ENCODE results near the gene NUP210.

The NUP210 gene

GRCh38 chr3:13318626-13319470, 101.3 kb downstream of the NUP210 start:
- DNase-seq = no peak

DNA sequence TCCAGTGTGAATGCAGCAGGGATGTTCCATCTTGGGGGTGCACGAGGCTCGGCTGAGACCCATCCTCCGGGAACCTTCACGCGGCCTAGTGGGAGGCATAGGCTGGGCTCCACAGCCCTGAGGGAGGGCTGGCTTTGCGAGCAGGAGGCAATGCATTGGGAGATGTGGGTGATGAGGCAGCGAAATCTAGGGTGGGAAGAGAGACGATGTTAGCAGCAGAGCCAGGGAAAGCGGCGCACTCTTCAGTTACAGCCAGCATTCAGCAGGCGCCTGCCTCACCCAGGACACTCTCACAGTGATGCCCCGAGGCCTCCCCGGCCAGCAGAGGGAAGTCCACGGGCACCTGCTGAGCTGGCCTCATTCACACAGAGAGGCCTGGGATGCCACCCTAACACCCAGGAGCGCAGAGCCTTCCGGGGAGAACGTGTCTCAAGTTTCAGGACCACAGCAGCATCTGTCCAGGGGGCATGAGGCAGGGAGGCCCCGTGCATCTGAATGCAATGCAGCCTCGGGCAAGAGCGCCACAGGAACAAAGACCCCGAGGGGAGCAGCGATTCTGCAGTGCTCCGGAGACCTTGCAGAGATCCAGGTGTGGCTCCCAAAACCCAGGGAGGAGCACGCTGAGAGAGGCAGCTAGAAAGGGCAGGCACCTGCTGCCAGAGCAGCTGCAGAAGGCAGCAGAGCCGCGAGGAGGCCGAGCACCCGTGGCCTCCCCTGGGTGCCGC, 102.4 kb downstream of the NUP210 start:
- DNase-seq = no peak

DNA sequence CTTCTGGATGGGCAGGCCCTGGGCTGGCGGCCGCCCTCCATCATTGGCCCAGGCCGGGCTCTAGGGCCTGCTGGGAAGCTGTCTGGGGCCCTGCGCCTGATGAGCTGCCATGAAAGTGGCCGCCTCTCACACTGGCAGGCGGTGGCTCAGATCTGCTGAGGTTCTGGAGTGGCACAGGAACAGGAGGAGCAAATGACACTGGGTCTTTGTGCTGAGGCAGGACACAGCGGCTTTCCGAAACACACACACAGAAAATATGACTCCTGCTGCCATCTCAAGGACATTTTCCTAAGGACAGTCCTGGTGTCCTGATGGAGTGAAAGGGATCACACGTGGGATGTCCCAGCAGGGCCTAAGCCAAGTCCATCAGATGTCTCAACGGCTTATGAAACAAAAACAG, 103.5 kb downstream of the NUP210 start:
- DNase-seq = no peak

- DNase-seq = no peak
Observed at GRCh38 chr3:13314877-13315276, 105.2 kb downstream of the NUP210 start.

DNA sequence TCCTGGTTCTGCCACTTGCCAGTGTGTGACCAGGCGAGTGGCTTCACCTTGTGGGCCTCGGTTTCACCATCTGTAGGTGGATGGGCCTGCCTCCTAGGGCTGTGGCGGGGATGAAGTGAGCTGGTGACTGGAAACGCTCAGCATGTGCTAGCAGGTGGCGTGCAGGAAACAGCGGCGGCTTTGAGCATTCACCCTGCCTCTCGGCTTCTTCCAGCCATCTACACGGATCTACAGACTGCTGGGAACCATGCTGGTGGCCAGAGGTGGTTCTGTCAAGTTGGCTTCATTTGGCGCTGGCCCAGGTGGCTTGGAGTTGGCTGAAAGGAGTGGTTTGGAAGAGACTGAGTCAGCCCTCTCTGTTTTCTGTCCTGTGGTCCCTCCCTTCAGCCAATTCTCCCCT, 106.3 kb downstream of the NUP210 start:
- no peak for DNase-seq

- no peak for DNase-seq
Observed at GRCh38 chr3:13309004-13309403, 111.1 kb downstream of the NUP210 start.

GRCh38 chr3:13308380-13308801, 111.7 kb downstream of the NUP210 start:
- DNase-seq = peak; percentile 23

- no peak for DNase-seq
Observed at GRCh38 chr3:13307041-13307440, 113.1 kb downstream of the NUP210 start.

GRCh38 chr3:13305623-13306022, 114.5 kb downstream of the NUP210 start:
- DNase-seq = no peak

DNA sequence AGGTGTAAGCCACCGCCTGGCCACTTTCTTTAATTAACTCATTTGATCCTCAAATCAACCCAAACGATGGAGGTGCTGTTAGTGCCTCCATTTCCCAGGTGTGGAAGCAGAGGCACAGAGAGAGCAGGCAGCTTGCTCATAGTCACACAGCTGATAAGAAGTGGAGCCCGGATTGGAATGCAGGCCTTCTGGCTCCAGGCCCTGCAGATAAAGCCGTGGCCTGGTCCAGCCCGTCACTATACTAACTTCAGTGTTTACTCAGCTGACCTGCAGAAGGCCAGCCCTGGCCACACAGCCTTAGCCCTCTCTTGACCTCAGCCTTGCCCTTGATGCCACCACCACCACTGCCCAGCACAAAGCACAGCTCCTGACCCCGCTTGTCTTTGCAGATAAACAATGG, 116.7 kb downstream of the NUP210 start:
- no peak for DNase-seq

DNA sequence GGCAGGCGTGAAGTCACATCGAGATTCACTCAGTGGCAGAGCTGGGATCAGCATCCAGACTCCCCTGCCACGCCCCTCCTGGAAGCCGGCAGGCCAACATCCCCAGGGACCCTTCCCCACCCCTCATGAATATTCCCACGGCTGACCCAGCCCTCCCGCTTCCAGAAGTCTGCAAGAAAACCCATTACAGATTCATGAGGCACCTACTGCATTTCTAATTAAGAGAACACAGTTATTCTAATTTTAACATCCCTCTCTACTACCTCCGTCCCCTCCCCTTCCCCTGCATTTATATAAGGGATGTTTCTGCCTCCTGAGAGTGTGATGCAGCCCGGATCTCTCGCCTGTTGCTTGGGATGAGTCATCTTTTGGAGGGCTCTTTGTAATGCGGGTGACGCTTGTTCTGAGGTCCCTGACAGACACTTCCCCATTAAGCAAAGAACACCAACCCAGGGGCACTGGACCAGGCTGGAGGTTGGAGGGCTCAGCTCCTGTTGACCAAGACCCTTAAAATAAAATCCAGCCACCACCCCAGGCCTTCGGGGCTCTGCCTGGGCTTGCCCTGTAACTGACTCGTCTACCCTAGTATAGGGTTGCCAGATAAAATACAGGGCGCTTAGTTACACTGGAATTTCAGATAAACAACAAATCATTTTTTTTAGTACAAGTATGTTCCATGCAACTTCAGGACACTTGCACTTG, 118.7 kb downstream of the NUP210 start:
- DNase-seq = no peak

DNA sequence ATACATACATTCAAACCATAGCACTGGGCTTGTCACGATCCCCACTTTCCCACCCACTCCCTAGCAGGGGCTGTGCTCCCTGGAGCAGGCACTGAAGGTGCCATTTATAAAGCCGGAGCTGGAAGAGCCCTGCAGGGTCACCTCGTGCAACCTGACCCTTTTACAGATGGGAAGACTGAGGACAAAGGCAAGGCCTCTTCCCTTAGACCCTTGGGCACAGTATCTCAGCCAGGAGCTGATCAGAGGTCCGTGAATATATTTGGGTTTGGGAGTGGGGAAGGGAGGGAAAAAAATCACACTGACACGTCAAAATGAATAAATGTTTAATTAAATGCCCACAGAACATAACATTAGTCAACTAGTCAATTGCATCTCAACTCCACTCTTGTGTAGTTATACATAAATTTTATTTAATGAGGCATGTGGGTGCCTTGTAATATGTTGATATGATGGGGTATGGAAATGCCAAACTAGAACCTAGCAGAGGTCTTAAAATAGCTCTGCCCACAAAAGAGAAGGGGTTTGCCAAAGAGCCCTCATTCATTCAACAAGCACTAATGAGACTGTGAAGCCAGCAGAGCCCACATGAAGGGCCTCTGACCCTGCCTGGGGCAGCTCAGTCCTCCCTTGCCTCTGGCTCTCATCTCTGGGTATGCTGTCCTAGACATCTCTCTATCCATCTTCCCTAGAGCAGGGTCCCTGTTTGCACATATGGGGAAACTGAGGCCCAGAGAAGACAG, 119.4 kb downstream of the NUP210 start:
- no peak for DNase-seq

DNA sequence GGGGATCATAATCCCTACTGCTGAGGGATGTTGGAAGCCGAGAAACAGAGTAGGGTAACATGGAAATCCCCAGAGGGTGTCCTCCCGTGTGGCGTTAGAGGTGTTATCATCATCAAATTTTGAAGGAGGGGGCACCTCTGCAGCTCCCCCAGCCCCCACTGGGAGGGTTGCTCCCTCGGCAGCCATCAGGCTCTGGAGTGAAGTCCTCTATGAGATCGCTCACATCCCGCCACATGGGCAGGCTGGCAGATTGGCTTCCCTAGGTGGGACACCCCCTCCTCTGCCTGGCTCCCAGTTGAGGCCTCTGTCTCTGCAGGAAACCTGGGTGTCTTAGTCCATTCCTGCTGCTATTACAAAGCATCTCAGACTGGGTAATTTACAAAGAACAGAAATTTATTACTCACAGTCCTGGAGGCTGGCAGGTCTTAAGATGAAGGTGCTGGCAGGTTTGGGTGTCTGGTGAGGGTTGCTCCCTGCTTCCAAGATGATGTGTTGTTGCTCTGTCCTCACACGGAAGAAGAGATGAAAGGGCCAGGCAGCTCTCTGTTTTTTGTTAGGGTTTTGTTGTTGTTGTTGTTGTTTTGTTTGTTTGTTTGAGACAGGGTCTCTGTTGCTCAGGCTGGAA, 120.5 kb downstream of the NUP210 start:
- DNase-seq = no peak

- DNase-seq = no peak
Observed at GRCh38 chr3:13296662-13297061, 123.5 kb downstream of the NUP210 start.

GRCh38 chr3:13294442-13295351, 125.4 kb downstream of the NUP210 start:
- DNase-seq = no peak

DNA sequence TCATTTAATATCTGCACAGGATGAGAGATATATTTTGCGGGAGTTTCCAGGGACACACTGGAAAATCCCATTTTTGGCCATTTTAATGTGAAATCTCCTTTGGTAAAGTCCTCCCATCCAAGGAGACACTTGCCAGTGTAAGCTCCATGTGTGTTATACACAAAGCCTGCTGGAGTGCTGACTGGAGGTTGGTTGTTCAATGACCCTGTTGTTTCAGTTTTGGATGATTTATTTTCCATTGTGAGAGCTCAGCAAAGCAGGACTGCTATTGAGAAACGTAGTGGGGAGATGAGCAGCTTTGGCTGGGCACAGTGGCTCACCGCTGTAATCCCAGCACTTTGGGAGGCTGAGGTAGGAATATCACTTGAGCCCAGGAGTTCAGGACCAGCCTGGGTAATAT, 127.7 kb downstream of the NUP210 start:
- no peak for DNase-seq

GRCh38 chr3:13290941-13291340, 129.2 kb downstream of the NUP210 start:
- no peak for DNase-seq

- DNase-seq = no peak
Observed at GRCh38 chr3:13289771-13290285, 130.3 kb downstream of the NUP210 start.

DNA sequence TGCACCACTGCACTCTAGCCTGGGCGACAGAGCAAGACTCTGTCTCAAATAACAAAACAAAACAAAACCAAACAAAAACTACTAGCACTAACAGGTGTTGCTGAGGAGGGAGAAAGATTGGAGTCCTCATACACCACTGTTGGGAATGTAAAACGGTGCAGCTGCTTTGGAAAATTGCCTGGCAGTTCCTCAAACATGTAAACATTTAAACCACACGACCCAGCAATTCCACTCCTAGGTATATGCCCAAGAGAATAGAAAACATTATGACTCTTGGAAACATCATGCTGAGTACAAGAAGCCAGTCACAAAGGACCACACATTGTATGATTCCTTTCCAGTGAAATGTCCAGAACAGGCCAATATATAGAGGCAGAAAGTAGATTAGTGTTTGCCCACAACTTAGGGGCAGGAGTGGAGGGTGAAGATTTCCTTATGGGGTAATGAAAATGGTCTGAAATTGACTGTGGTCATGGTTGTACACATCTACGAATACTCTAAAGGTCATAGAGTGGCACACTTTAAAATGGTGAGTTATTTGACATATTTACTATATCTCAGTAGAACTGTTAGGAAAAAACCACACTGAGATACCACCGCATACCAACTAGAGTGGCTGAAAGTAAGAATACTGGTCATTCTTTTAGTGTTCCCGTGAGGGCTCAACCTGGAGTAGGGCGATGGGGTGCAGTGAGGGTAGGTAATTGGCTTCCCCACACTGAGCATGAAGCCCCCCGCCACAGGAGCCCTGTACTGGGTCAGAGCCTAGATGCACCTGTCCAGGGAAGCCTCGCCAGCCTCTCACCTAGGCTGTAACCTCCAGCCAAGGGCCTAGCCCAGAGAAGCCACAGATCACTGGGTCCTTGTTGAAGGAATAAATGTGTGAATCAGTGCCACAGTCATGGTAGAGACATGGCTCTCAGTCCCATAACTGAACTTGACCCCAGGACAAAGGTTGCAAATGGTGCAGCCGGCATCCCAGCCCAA, 131.1 kb downstream of the NUP210 start:
- peak; percentile 51 for DNase-seq

GRCh38 chr3:13287833-13288232, 132.3 kb downstream of the NUP210 start:
- no peak for DNase-seq

Data from NCI-H1092 treated with DMSO at 0.1 percent for 48 hours (cell line).